ENCODE data around the gene AKAP6. TPM values are rescaled to one million over a fixed set of nuclear protein-coding genes. Genes with fewer than 3 reads are reported as not detected.

AKAP6 gene
- total RNA-seq, 1 donor from 2014 or later, result 0.21 TPM

DNA sequence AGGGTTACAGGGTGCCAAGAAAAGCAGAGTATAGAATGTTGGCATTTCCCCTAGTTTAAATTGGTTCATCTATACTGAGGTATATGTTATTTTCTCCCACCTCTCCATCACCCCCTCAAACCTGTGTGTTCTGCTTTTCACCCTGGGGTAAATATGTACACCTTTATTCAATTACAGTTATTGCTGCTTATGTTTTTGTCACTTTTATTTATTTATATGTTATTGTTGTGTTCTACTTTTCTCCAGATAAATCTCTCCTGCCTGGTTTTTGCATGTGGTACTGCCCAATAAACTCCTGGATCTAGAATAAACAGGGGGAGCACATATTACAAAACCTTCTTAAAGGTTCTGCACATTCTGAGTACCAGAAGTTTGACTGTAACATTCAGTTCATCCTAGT is 487.5 kb downstream of the AKAP6 start:
- Mint-ChIP-seq H3K4me1 (ENCODE audit: low read depth) (no peaks in the 10 kb centered on the region), H3K9me3 (no peaks in the 10 kb centered on the region), H3K27me3 (ENCODE audit: insufficient read depth) (no peaks in the 10 kb centered on the region), H3K36me3 (ENCODE audit: low read depth) (no peaks in the 10 kb centered on the region), H3K4me3 (no peak overlapping the region), H3K27ac (no peak overlapping the region)
- intact Hi-C loops (cut with micrococcal nuclease), result no loop called here
- no peak for DNase-seq (ENCODE audit: low spot score)

DNA sequence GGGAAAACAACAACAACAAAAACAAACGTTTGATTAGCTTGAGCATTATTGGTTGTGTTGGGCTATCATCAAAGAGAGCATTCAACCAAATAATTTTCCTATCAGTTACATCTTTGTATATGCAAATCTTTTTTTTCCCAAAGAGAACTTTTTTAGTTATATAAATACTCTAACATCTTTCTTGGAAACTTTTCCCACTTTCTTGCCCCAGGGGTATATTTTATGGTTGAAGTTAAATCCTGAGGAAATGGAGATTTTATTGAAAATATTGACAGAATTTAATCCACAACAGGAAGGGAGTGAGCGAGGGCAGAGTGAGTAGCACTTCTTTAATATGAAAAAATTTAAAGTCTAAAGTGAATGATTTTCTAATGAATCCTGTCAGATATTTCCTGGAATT is 488.7 kb downstream of the AKAP6 start:
- Mint-ChIP-seq H3K4me3 (no peak overlapping the region), H3K27me3 (ENCODE audit: insufficient read depth) (no peaks in the 10 kb centered on the region), H3K36me3 (ENCODE audit: low read depth) (no peaks in the 10 kb centered on the region), H3K9me3 (peaks cover 5% of the 10 kb centered on the region), H3K27ac (no peak overlapping the region), H3K4me1 (ENCODE audit: low read depth) (no peaks in the 10 kb centered on the region)
- intact Hi-C loops (cut with micrococcal nuclease), result no loop called here
- no peak for DNase-seq (ENCODE audit: low spot score)

DNA sequence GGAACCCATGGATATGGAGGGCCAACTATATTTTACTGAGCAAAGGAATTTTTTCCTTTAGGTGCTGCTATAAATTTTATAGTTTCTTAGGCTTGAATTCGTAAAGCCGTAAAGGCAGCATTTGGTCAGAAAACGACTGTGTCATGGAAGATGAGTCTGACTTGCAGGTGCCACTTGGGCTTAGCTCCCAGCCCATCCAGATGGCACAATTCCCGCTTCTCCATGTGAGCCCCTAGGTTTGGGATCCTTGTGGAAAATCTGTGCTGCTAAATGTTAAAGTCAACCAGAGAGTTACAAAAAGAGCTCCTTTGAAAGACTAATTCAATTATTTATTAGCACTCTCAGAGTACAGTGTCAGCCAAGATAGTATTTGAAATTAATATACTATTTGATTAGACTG is 489.5 kb downstream of the AKAP6 start:
- Mint-ChIP-seq H3K4me3 (no peak overlapping the region), H3K27me3 (ENCODE audit: insufficient read depth) (no peaks in the 10 kb centered on the region), H3K36me3 (ENCODE audit: low read depth) (no peaks in the 10 kb centered on the region), H3K4me1 (ENCODE audit: low read depth) (no peaks in the 10 kb centered on the region), H3K9me3 (peaks cover 5% of the 10 kb centered on the region), H3K27ac (no peak overlapping the region)
- DNase-seq (ENCODE audit: low spot score), result no peak
- intact Hi-C loops (cut with micrococcal nuclease), result no loop called here

DNA sequence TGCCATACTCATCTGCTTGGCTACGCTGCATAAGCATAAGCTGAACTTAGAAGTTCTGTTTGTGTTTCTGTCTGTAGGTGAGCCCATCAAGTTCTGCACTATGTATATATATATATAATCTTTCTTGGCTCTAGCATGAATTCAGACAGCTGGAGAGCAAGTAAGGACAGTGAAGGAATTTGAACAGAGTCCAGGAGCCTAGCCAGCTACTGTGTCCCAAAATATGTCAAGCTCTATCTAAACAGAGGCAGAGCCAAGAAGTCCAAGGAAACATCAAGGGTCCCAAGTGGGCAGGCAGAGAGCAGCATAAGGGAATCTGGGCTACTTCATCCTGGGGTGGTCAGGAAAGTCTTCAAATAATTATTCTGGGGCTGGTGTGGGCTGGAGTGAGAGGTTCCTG is 491.1 kb downstream of the AKAP6 start:
- no peak overlapping the region for H3K27ac Mint-ChIP-seq
- intact Hi-C loops (cut with micrococcal nuclease), result no loop called here
- H3K36me3 Mint-ChIP-seq (ENCODE audit: low read depth), result no peaks in the 10 kb centered on the region
- no peak overlapping the region for H3K4me3 Mint-ChIP-seq
- H3K9me3 Mint-ChIP-seq, result peaks cover 5% of the 10 kb centered on the region
- H3K4me1 Mint-ChIP-seq (ENCODE audit: low read depth), result no peaks in the 10 kb centered on the region
- no peaks in the 10 kb centered on the region for H3K27me3 Mint-ChIP-seq (ENCODE audit: insufficient read depth)
- DNase-seq (ENCODE audit: low spot score), result no peak

DNA sequence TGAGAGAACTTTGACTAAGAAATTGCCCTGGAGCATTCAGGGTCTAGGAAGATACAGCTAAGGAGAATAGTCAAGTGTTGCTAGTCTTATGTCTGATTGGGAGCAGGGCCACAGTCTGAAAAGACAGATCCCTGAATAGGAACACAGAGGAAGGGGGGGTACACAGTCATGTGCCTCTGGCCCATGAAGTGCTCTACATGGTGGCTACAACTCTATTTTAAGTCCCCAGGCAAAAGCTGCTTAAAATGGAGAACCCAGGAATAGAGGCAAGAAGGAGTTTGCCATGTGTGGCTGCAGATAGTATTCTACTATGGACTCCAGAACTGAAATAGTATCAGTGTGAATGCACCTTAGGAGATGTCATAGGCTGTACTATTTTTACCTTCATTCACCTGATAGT is 491.6 kb downstream of the AKAP6 start:
- Mint-ChIP-seq H3K9me3 (peaks cover 5% of the 10 kb centered on the region), H3K4me1 (ENCODE audit: low read depth) (no peaks in the 10 kb centered on the region), H3K4me3 (no peak overlapping the region), H3K27me3 (ENCODE audit: insufficient read depth) (no peaks in the 10 kb centered on the region), H3K36me3 (ENCODE audit: low read depth) (no peaks in the 10 kb centered on the region), H3K27ac (no peak overlapping the region)
- no peak for DNase-seq (ENCODE audit: low spot score)
- intact Hi-C loops (cut with micrococcal nuclease), result no loop called here

DNA sequence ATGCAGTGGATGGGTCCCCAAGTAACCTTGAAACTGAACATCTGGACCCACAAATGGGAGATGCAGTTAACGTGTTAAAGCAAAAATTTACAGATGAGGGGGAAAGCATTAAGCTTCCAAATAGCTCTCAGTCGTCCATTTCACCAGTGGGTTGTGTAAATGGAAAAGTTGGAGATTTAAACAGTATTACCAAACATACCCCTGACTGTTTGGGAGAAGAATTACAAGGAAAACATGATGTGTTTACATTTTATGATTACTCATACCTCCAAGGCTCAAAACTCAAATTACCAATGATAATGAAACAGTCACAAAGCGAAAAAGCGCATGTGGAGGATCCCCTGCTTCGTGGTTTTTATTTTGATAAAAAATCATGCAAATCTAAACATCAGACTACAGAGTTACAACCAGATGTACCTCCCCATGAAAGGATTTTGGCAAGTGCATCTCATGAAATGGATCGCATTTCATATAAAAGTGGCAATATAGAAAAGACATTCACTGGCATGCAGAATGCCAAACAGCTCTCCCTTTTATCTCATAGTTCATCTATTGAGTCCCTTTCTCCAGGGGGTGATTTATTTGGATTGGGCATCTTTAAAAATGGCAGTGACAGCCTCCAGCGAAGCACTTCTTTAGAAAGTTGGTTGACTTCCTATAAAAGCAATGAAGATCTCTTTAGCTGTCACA is 493.0 kb downstream of the AKAP6 start:
- no peaks in the 10 kb centered on the region for H3K36me3 Mint-ChIP-seq (ENCODE audit: low read depth)
- no peak for DNase-seq (ENCODE audit: low spot score)

DNA sequence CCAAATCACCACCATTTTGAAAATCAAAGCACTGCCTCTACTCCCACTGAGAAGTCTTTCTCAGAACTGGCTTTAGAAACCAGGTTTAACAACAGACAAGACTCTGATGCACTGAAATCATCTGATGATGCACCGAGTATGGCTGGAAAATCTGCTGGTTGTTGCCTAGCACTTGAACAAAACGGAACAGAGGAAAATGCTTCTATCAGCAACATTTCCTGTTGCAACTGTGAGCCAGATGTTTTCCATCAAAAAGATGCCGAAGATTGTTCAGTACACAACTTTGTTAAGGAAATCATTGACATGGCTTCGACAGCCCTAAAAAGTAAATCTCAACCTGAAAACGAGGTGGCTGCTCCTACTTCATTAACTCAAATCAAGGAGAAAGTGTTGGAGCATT is 494.6 kb downstream of the AKAP6 start:
- no peaks in the 10 kb centered on the region for H3K4me1 Mint-ChIP-seq (ENCODE audit: low read depth)
- intact Hi-C loops (cut with micrococcal nuclease), result no loop called here
- no peak overlapping the region for H3K4me3 Mint-ChIP-seq
- peaks cover 5% of the 10 kb centered on the region for H3K9me3 Mint-ChIP-seq
- DNase-seq (ENCODE audit: low spot score), result no peak
- H3K36me3 Mint-ChIP-seq (ENCODE audit: low read depth), result no peaks in the 10 kb centered on the region
- H3K27me3 Mint-ChIP-seq (ENCODE audit: insufficient read depth), result no peaks in the 10 kb centered on the region
- no peak overlapping the region for H3K27ac Mint-ChIP-seq

More for the DNA sequence above, 493.0 kb downstream of the AKAP6 start:
- intact Hi-C loops (cut with micrococcal nuclease), result no loop called here
- no peaks in the 10 kb centered on the region for H3K4me1 Mint-ChIP-seq (ENCODE audit: low read depth)
- H3K9me3 Mint-ChIP-seq, result peaks cover 5% of the 10 kb centered on the region
- H3K4me3 Mint-ChIP-seq, result no peak overlapping the region
- no peaks in the 10 kb centered on the region for H3K27me3 Mint-ChIP-seq (ENCODE audit: insufficient read depth)
- no peak overlapping the region for H3K27ac Mint-ChIP-seq

DNA sequence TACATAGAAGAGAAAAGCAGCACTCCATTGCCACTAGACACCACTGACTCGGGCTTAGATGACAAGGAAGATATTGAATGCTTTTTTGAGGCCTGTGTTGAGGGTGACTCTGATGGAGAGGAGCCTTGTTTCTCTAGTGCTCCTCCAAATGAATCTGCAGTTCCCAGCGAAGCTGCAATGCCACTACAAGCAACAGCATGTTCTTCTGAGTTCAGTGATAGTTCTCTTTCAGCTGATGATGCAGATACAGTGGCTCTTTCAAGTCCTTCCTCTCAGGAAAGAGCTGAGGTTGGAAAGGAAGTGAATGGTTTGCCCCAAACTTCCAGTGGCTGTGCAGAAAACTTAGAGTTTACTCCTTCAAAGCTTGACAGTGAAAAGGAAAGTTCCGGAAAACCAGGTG is 495.1 kb downstream of the AKAP6 start:
- no peak for DNase-seq (ENCODE audit: low spot score)
- H3K9me3 Mint-ChIP-seq, result peaks cover 5% of the 10 kb centered on the region
- intact Hi-C loops (cut with micrococcal nuclease), result no loop called here
- H3K27ac Mint-ChIP-seq, result no peak overlapping the region
- no peak overlapping the region for H3K4me3 Mint-ChIP-seq
- H3K4me1 Mint-ChIP-seq (ENCODE audit: low read depth), result no peaks in the 10 kb centered on the region
- no peaks in the 10 kb centered on the region for H3K36me3 Mint-ChIP-seq (ENCODE audit: low read depth)
- H3K27me3 Mint-ChIP-seq (ENCODE audit: insufficient read depth), result no peaks in the 10 kb centered on the region

DNA sequence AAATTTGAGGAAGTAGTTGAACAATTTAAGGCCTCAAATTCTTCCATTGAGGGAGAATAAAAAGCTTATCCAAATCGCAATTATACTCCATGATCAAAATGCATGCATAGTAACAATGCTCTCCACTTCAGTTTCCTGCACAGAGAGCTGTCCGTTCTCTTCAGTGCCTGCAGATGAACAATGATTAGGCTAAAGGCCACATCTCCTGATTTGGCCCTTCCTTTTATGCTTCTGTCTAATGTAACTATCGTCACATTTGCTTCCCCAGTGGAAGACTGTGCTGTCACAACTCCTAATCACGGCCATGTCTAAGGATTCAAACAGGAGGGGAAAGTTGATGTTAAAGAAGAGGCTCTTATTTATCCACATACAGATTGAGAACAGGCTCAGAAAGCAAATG is 496.0 kb downstream of the AKAP6 start:
- peaks cover 5% of the 10 kb centered on the region for H3K9me3 Mint-ChIP-seq
- intact Hi-C loops (cut with micrococcal nuclease), result no loop called here
- no peak overlapping the region for H3K27ac Mint-ChIP-seq
- H3K36me3 Mint-ChIP-seq (ENCODE audit: low read depth), result no peaks in the 10 kb centered on the region
- no peaks in the 10 kb centered on the region for H3K4me1 Mint-ChIP-seq (ENCODE audit: low read depth)
- H3K4me3 Mint-ChIP-seq, result no peak overlapping the region
- DNase-seq (ENCODE audit: low spot score), result no peak
- no peaks in the 10 kb centered on the region for H3K27me3 Mint-ChIP-seq (ENCODE audit: insufficient read depth)

DNA sequence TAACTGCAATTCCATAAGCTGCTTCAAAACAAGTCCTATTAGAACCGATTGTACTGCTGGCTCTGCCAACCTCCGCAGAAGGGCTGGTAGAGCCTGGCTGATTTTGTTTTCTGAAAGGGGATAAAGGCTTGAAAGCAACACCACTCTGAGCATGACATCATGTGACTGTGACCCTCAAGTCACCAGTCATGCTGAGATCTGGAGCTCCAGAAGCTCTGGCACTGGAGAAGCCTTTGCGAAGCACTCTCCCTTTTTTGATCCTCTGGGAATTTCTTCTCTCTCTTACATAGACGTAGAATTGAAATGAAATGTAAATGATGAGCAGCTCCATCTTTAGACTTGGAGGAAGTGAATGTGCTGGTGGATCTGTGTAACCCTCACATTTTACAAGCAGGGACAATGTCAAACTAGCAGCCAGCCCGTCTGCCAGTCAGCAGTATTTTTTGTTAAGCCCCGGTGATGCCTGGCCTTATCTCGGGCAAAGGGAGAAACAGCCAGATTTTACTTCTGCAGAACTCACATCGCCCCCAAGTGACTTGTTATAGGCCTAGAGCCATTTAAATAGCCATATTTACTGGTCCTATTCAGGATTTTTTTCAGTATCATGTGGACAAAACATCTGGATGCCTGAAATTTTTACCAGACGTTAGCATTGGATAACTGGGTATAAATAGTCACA is 497.4 kb downstream of the AKAP6 start:
- H3K9me3 Mint-ChIP-seq, result peaks cover 5% of the 10 kb centered on the region
- H3K4me1 Mint-ChIP-seq (ENCODE audit: low read depth), result no peaks in the 10 kb centered on the region
- no peaks in the 10 kb centered on the region for H3K27me3 Mint-ChIP-seq (ENCODE audit: insufficient read depth)
- intact Hi-C loops (cut with micrococcal nuclease), result no loop called here
- H3K27ac Mint-ChIP-seq, result no peak overlapping the region
- H3K36me3 Mint-ChIP-seq (ENCODE audit: low read depth), result no peaks in the 10 kb centered on the region
- no peak overlapping the region for H3K4me3 Mint-ChIP-seq
- DNase-seq (ENCODE audit: low spot score), result no peak

DNA sequence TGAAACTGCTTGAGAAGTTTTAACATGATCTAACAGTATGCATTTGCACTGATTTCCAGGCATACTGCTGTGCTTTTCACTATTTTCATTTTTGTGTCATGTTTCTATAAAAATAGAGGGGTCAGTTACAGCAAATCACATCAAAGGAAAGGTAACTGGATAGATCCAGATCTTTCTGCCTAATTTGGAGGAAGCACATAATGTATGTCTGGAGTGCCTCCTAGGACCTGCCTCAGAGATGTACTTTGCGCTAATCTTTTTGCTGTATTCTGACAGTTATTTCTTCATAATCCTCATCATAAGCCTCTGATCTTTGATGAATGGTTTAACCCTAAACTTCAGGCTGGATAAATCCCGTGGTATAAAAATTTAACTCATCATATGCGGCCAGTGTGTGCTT is 498.4 kb downstream of the AKAP6 start:
- Mint-ChIP-seq H3K27ac (no peak overlapping the region), H3K27me3 (ENCODE audit: insufficient read depth) (no peaks in the 10 kb centered on the region), H3K36me3 (ENCODE audit: low read depth) (no peaks in the 10 kb centered on the region), H3K9me3 (peaks cover 1% of the 10 kb centered on the region), H3K4me1 (ENCODE audit: low read depth) (no peaks in the 10 kb centered on the region), H3K4me3 (no peak overlapping the region)
- intact Hi-C loops (cut with micrococcal nuclease), result no loop called here
- no peak for DNase-seq (ENCODE audit: low spot score)

DNA sequence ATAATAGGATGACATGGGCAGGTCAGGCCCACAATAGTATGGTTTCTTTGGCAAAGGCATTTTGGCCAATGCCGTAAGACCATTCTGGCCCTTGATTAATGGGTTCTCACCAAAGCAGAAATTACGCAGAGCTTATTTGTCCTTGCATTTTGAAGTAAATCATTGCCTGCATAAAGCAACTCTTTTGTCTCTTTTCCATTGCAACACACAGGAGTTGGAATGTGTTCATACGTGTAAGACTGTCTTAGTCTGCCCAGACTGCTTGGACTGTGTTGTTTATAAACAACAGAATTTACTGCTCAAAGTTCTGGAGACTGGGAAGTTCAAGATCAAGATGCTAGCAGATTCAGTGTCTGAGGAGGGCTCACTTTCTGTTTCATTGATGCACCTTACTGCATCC is 506.8 kb downstream of the AKAP6 start:
- intact Hi-C loops (cut with micrococcal nuclease), result no loop called here
- no peaks in the 10 kb centered on the region for H3K36me3 Mint-ChIP-seq (ENCODE audit: low read depth)
- no peak for DNase-seq (ENCODE audit: low spot score)
- no peaks in the 10 kb centered on the region for H3K4me1 Mint-ChIP-seq (ENCODE audit: low read depth)
- no peak overlapping the region for H3K4me3 Mint-ChIP-seq
- H3K27me3 Mint-ChIP-seq (ENCODE audit: insufficient read depth), result no peaks in the 10 kb centered on the region
- no peaks in the 10 kb centered on the region for H3K9me3 Mint-ChIP-seq
- H3K27ac Mint-ChIP-seq, result no peak overlapping the region

DNA sequence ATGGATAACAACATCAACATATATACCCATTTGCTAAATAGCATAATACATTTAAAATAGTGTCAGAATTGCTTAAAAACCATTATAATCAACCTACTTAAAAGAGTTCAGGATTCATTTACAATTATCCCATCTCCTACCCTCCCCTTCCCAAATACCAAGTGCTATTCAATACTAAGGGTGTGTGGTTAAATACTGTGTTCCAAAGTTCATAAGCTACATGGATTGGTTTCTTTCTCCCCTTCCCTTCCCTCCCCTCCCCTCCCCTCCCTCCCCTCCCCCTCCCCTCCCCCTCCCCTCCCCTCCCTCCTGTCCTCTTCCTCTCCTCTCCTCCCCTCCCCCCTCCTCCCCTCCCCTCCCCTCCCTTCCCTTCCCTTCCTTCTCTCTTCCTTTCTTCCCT is 512.6 kb downstream of the AKAP6 start:
- intact Hi-C loops (cut with micrococcal nuclease), result no loop called here
- no peaks in the 10 kb centered on the region for H3K27me3 Mint-ChIP-seq (ENCODE audit: insufficient read depth)
- DNase-seq (ENCODE audit: low spot score), result no peak
- H3K4me1 Mint-ChIP-seq (ENCODE audit: low read depth), result no peaks in the 10 kb centered on the region
- no peak overlapping the region for H3K27ac Mint-ChIP-seq
- H3K4me3 Mint-ChIP-seq, result no peak overlapping the region
- H3K9me3 Mint-ChIP-seq, result no peaks in the 10 kb centered on the region
- H3K36me3 Mint-ChIP-seq (ENCODE audit: low read depth), result no peaks in the 10 kb centered on the region

All from activated T-helper 1 cell treated with anti-CD3 and anti-CD28 coated beads, Interleukin-12 subunit alpha, Interleukin-12 subunit beta, Interleukin-2, Interleukin-4 antibody, amounts not matched to agents 30 ng/mL and 10 ng/mL and 1 ng/mL, durations not matched to agents 14 hours and 24 hours and 36 hours (primary cell).